ENCODE results near the gene MRPL43.

MRPL43 gene

DNA sequence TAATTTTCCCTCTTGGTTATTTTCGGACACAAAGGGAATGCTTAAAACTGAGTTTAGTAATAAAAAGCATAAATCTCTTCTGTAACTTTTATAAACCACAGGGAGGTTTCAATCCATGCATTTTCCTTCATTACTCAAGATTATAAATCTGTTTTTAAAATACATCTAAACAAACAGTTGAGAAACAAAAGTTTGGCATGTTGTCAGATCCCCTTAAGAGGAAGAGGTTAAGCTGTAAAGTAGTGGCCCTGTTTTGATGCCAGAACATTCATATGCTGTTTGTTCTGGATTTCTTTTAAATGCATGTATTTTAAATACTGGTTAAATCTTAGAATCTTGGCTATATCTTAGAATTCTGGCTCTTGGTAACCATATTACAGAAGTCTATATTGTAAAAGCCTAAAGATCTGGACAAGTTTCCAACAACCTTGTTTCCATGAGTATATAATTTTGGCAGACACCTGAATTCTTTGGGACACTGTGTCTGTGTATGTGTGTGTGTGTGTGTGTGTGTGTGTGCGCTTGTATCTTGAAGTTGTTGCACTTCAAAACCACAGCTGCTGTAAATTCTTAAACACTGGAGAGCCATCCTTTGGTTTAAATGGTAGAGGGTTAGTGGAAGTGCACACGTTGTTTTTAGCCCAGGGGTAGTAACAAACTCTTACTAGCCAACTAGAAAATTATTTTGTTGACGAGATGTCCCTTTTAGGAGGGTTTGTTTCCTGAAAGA lies 24.8 kb downstream of the MRPL43 start:
- DNase-seq, result no peak

DNA sequence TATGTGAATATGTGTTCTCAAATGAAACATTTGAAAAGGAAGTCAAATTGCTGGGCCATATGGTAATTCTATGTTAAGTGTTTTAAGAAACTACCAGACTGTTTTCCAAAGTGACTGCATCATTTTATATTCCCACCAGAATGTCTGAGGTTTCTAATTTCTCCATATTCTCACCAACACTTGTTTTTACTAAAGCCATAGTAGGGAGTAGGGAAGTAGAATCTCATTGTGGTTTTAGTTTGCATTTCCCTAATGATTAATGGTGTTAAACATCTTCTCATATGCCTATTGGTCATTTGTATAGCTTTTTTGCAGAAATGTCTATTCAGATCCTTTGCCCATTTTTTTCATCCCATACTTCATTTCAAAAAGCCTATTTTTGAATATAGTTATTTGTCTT lies 27.0 kb downstream of the MRPL43 start:
- no peak for DNase-seq

DNA sequence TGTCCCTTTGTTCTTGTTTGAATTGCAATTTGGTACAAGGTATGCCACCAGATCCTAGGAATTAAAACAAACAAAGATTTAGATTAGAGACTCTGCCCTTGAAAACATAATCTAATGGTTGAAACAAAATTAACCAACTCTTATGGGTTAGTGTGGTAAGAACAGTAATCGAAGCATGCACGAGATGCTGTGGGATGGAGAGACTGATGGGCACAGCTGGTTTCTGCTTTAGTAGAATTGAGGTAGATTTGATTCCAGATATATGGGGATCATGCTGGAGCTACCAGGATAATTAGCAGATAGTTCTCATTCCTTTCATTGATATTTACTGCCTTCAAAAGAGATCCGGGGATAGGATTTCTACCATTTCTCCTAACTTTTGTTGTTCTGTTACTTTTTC lies 38.4 kb downstream of the MRPL43 start:
- DNase-seq, result no peak

DNA sequence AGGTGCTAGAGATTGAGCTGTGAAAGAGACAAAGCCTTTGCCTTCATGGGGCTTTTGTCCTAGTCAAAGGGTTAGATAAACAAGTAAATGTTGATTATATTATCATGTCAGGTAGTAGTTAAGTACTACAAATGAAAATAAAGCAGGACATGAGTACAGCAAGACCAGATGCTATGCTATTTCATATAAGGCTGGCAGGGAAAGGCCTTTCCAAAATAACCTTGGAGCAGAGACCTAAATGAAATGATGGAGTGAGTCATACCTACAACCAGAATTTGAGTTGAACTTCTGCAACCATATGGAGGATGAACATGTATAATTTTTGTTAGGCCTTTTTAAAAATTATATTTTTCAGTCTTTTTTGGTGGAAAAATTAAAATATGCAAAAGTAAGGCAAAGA lies 41.5 kb downstream of the MRPL43 start:
- DNase-seq, result no peak

DNA sequence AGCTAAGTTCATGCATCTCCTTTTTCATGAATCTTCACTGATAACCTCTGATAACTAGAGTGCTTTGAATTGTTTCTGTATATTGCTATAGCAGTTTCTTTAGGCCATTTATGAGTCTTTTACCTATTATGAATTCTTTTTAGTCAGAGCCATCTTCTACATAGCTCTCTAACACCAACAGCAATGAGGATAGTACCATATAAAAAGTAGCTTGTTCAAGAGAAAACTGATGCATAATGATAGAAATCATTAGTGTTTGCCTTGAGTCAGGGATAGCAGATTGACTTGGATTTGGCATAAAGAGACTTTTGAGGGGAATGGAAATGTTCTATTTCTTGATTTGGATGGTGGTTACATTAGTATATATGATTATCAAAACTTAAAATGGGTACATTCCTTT lies 43.8 kb downstream of the MRPL43 start:
- no peak for DNase-seq

DNA sequence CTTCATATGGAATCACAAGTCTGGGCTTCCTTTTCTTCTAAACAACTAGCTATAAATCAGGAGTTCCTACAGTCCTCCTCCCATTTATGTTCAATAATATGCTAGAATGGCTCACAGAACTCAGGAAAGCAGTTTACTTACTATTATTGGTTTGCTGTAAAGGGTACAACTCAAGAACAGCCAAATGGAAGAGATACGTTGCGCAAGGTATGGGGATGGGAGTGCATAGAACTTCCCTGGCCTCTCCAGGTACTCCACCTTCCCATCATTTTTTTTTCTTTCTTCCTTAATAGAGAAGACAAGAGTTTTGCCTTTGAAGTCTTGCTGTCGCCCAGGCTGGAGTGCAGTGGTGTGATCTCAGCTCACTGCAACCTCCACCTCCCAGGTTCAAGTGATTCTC lies 45.1 kb downstream of the MRPL43 start:
- no peak for DNase-seq

DNA sequence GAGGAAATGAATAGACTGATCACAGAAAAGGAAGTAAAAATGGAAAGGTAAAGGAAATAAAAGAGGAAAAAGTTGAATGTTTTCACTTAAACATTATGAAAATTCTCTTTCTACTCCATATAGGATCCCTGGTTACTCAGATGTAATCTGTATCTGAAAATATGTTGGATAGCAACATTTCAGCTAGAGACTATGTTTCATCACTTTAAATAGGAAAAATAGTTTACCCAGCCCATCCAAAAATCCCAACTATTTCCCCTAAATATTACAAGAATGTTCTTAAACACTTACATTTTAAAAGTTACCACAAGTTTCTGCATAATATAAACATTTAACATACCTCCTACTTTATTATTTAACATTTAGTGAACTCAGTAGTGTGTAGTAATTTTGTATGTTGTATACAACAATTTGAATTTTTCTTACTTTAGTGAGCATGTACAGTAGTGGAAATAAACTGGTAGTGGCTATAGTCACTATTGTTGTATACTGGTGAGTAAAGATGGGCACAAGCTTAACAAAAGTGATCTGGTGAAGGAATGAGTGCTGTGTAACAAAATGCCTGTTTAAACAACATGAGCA lies 47.4 kb downstream of the MRPL43 start:
- DNase-seq, result no peak

Measured in SW 1271 (cell line).